GM23338 (cell line): ENCODE measurements around the gene EVX1.

Source experiments
- CREB1 ChIP-seq: fragments of 250-450 bp; sonication (Bioruptor Pico); IDR thresholded peaks from 2 replicates; pipeline ENCODE4 v1.5.0; 2020; ENCODE audit warnings: low read depth, mild to moderate bottlenecking, moderate library complexity
- CTCF ChIP-seq, 2 experiments: fragments of 200-600 bp in 1 of 2; sonication (generic) in 1 of 2; conservative IDR thresholded peaks; 2 replicates each; pipeline versions ENCODE4 v1.5.1 to v1.6.1; 2016 to 2017; ENCODE audit warnings: antibody characterized with exemption in 2 of 2, low read depth in 2 of 2, mild to moderate bottlenecking in 2 of 2, moderate library complexity in 1 of 2
- EZH2phosphoT487 ChIP-seq: fragments of 200-600 bp; sonication (generic); IDR thresholded peaks from one replicate; pipeline ENCODE4 v1.8.1; 2018; ENCODE audit warnings: antibody characterized with exemption; ENCODE audit not compliant: unreplicated experiment
- JUNB ChIP-seq: IDR thresholded peaks from one replicate; pipeline ENCODE4 v1.6.1; 2016; ENCODE audit warnings: antibody characterized with exemption; ENCODE audit not compliant: unreplicated experiment
- NANOG ChIP-seq: IDR thresholded peaks from 2 replicates; pipeline ENCODE4 v1.6.1; 2016; ENCODE audit warnings: antibody characterized with exemption, borderline replicate concordance
- POLR2AphosphoS5 ChIP-seq: IDR thresholded peaks from 2 replicates; pipeline ENCODE4 v1.6.1; 2016; ENCODE audit warnings: antibody characterized with exemption, low read depth
- REST ChIP-seq: IDR thresholded peaks from one replicate; pipeline ENCODE4 v1.6.1; 2018; ENCODE audit warnings: antibody characterized with exemption; ENCODE audit not compliant: unreplicated experiment

DNA sequence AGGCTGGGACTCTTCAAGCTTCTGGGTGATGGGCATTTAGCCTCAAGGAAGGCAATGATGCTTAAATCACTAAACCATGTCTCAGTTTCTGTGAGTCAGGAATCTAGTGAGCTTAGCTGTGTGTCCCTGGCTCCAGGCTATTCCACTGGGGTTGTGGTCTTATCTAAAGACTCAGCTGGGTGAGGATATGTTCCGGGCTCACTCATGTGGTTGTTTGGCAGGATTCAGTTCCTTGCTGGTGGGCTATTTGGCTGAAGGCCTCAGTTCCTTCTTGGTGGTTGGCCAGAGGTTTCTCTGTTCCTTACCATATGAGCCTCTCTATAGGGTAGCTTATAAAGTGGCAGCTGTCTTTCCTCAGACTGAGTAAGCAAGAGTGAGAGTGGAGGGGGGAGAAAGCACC is 12.0 kb downstream of the EVX1 start:
- TF ChIP-seq CREB1 (CRISPR knock-in tag) (no peak), JUNB (no peak), POLR2AphosphoS5 (no peak), CTCF (conservative IDR thresholded peaks at IDR 0.05; ENCODE audit: low read depth in 2 of 2) (no peak), REST (no peak), NANOG (no peak), EZH2phosphoT487 (no peak)
